NCI-H510A (cell line): ENCODE results near the gene CAPN13.

Source experiments
- DNase-seq: peaks from one replicate; lab custom pipeline; 2025; lab: John Stamatoyannopoulos, UW

CAPN13 gene

DNA sequence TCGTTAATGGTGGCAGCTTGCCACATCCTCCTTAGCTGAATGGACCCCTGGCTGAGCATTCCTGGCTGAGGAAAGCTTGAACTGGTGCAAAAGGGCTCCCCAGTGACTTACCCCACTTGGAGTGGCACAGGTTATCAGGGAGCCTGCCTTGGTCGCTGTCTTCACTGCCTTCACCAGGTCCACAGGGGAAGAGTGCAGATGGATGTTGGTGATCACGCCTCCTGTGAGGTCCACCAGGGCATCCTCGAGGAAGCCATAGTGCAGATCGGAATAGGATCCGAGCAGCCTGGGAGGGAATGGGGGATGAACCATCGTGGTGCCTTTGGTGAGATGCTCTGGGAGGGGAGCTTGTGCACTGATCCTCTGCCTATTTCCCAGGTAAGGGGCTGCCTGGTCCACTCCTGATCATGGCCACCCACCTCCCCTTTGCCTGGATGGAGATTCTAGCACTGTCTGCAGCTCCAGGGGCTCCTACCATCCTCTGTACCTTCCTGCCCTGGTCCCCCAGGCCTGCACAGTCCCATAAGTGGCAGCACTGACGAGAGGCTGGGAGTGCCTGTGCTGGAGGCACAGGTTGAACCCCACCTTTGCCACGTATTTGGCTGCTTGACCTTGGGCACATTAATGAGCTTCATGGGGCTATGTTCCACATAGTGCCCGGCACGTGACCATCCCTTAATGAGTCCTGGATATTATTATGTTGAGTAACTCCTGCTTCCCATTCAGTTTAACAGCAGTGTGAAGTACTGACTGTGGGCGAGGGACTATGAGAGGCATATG lies 43.0 kb downstream of the CAPN13 start:
- DNase-seq = no peak

DNA sequence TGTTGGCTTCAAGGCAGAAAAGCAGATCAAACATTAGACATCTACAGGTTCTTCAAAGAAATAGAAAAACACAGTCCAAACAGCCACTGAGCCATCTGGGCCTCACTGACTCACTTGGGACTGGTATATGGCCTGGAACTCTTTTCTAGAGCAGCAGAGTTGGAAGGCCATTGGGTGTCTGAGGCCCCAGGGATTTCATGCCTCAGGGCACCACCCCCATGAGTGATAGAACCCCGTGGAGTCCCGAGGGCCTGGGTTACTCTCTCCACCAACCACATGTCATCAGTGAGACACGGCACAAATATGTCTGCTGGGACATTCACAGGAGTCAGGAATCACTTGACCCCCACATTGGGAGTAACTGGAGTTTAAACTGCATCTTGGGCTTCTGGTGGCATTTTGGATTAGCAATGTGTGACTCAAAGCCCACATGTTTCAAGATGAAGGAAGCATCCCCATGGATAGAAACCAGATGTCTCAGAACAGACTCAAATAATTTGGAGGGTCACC lies 44.0 kb downstream of the CAPN13 start:
- DNase-seq = no peak

DNA sequence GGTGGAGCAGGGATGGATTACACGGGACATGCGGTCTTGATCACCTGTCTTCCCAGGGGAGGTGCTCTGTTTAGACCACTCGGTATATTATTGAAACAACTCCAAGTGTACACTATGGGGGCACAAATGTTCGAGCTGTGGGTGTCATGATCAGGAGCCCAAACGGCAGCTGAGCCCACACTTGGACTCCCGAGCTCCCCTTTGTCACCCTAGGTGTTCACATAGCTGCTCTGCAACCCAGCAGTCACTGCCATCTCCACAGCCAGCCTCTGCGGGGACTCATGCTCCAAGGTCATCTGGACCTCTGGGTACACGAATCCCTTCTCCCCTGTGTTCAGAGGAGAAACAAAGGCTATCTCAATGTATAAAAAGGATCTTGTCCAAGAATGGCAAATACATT lies 46.0 kb downstream of the CAPN13 start:
- no peak for DNase-seq

DNA sequence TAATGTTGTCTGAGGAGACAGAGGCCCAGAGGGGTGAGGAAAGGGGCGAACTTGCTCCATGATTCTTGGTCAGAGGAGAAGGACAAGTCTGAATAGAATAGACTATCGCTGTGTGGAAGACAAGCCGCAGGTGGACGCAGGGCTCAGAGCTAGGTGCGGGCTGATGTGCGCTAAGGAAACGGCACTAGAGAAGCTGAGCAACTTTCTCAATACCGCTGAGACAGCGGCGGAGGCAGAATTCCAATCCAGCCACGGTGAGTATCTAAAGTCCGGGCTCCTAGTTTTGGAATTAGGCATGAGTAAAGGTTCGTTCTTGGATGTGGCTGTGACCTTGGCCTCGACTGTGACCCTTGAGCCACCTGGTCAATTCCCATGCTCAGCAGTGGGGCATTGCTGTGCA lies 47.8 kb downstream of the CAPN13 start:
- DNase-seq = no peak

DNA sequence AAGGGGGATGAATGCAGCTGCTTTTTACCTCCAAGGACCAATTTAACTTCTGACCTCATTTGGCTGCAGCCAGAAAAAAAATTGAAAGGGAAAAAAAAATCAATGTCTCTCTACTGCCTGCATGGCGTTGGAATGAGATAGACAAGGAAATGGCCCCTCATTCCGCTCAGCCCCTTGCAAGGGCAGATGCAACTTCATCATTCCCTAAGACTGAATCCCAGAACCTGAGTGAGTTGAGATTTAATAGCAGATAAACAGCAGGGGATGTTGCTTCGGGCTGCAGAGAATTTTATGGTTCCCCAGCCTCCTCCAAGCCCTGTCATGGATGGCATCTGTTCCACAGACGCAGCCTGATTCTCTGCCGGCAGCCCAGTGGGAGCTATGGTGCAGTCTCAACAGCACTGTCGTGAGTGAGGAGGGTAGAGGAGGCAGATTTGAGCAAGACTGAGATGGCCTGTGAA lies 49.0 kb downstream of the CAPN13 start:
- no peak for DNase-seq

DNA sequence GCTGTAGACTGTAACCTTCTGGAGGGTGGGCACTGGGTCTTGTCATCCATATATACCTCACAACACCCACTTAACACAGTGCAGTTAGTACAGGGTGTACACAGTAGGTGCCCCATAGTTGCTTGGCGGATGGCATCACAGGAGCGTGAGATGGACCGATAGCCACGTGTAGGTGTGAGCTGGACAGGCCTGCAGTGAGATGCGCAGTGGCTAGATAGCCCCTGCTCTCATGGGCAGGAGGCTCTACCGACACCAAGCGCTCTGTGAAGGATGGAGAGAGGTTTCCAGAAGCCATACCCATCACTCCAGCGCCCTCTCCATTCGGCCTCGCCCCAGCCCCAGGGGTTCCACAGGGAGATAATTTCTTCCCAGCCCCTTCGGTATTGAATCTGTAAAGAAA lies 49.5 kb downstream of the CAPN13 start:
- DNase-seq = no peak

DNA sequence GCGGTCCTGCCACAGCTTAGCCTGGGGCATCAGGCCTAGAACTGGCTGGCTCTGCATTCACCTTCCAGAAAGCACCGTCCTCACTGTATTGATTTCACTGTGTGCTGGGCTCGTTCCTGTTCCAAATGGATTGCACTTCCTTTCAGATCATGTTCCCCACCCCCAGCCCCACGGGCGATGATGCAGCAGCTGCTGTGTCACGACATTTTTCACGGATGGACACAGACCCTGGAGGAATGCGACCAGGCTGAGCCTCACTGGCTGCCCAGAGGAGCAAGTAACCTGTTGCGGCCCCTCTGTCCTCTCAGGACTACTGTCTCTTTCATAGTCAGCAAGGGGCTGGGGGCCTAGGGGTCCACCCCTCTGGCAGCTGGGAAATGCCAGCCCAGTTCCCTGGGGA lies 50.3 kb downstream of the CAPN13 start:
- no peak for DNase-seq

DNA sequence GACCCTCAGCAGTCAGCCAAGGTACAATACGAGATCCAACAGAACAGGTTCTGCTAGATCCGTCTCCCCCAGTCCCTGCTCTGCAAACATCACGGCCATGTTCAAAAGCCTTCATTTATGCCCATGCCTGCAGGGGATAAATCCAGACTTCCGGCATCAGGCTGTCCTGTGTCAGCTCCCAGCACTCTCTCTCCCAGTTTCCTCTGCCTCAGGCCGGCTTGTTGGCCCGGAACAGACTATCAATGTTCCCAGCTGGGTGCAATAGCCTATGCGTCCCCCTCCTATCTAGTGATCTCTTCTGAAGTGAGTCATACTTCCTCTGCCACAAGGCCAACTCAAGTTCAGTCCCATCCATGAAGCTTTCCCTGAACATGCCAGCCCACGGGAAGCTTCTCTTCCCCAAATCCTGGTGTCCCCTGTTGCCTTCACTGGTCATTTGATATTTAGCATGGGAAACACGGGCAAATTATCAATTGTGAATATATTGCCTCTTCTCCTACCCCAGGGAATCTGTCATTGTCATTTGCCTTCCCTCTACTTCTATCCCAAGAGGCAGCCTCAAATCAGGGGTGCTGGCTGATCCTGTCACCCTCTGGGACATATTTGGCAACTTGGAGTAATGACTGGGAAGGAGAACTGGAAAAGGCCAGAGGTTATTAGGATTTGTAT lies 51.1 kb downstream of the CAPN13 start:
- no peak for DNase-seq

DNA sequence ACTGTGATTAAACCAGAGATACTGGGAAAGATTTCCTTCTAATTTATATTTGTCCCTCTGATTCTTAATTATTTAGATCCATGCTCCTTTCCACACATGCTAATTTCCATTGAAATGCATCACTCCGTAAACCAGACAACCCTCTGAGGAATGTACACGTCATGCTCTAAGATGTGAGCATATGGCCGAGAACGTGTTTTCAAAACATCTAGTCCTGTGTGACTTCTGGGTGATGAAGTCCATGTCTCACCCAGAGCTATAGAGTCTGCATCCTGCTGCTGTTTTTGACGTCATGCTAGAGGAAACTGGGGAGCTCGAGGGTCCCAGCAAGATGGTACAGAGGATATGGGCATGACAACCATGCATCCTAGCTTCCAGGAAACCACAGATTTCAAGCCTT lies 53.6 kb downstream of the CAPN13 start:
- no peak for DNase-seq

DNA sequence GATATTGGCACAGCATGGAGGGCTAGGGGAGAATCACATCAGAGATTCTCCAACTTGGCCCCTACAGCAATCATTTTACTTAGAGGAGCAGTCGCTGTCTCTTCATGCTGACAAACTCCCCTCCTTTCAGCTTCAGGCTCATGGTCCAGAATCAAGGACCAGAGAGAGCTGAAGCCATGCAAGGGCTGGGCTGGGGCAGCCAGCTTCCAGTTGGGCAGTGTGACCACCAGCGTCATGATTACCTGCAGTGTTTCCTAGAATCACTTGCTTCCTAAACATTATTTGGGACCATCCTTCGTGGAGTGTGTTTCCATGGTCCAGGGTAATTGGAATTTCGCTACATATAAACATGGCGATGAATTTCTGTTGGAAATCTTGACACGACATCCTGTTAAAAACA lies 54.4 kb downstream of the CAPN13 start:
- no peak for DNase-seq

DNA sequence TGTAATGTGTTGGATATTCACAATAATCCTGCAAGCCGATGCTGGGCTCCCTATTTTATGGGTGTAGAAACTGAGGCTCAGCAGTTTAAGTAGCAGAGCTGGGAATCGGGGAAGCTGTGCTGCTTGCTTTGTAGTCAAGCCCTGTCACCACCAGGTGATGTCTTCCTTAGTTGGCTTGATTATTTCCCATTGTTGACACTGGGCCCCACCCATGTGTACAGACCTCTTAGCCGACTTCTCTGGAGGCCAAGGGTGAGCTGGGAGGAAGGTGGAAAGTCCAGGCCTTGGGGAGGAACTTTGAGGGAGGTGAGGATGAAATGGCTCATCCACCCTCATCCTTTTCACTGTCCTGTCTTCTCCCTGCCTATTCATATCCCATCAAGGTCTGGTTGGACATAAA lies 60.0 kb downstream of the CAPN13 start:
- DNase-seq = no peak

DNA sequence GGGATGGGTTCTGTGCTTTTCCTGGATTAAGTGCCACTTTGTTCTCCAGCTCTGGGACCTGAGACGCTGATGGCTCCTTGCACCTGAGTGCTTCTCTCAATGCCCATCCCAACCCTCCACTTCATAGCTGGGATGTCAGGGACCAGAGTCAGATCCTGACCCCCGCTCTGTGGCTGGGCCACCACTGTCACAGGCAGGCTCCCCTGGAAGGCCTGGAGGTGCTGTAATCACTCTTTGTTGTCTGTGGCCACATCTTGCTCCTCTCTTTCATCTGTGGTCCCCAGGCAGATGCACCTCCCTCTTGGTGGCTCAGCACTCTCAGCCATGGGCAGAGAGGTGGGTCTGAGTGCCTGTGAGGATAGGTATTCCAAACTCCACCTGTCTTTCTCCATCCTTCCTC lies 62.4 kb downstream of the CAPN13 start:
- no peak for DNase-seq

DNA sequence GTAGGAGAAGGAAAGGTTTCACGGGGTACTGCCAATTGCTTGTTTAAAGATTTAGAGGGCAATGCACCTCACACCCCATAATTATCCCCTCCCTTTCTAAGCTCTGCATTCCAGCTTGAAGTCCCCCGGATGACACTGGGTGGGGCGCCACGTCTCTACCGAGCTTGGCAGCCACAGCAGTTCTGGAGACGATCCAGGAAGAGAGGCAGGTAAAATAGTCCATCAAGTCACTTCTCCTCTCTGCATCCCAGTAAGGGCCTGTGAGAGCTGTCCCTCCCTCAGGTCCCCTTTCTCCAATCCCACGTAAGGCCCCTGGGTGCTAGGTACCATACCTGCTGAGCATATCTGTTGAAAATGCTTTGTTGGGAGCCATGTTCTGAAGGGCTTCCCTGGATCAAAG lies 65.7 kb downstream of the CAPN13 start:
- DNase-seq = no peak

DNA sequence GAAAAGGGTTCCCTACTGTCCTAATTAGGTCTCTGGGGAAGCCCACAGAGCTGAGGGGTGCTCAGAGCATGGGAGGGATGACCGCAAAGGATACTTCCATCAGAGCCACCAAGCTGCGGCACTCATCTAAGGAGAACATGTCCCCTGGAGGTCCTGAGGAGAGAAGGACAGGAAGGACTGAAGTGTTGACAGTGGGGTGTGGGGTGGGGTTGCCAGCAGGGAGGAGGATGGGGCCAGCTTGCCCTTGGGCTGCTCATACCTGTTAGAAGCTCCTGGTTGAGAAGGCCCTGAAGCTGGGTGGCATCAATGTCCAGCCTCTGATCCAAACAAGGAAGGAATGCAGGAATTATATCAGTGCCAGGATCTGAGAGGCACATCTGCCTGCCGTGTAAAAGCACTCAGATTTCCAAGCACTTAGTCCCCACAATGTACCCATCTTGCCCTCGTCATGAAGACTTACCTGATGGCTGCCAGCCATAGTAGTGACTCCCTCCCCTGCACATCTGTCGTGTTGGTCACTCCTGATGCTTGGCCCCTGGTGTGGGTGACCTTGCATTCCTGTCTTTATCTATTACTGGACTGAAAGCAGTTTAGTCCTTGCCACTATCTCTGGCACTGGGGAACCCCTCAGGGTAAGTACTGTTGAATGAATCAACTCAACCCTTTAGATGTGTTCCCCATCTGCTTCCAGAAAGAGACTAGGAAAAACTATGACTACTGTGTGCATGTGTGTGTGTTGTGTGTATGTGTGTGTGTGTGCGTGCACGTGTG lies 68.9 kb downstream of the CAPN13 start:
- DNase-seq = no peak

DNA sequence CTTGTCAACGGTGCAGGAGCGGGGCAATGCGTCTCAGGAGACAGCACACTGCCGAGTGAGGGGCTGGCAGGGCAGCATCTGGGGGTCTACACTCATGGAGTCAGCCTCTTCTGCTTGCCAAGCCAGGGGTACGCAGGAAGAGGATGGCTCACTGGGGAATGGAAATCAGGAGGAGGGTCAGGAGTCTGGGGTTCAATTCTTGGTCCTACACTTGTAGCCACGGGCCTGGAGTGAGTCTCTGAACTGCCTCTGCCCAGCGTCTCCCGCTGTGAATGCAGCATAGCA lies 70.0 kb downstream of the CAPN13 start:
- DNase-seq = no peak

DNA sequence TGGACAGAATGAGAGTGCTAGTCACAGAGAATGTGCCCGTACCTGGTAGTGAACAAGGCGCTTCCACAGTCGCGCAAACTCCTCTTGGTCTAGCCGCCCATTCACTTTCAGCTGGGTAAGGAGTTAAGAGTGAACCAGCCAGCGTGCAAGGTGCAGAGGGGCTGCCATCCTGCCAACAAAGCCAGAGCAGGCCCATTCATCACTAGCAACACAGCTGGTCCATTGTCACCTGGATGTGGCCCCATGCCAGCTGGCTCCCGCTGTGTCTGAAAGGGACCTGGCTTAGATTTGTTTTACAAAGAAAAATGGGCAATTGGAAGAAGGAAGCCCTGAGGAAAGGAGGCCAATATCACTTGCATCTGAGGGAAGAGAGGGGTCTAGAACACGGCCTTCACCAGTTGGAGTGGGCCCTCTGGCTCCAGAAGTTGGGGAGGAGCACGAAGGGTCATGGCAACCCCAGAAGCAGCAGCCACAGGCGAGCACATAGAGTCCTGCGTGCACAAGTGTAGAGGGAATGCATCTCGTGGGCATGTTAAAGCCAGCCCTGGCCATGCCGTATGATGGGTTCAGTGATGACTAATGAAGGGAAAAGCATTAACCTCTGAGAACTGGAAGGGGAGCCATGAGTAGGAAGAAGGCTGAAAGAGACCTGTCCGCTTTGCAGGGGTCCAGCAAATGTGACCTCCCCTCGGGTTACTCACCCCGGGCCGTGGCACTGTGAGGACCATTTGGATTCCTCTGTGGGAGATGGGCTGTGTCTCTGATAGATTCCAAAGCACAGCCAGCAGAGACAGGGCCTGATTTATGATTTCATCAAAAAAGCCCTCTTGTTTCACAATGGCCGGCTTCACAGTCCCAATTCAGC lies 70.6 kb downstream of the CAPN13 start:
- no peak for DNase-seq

DNA sequence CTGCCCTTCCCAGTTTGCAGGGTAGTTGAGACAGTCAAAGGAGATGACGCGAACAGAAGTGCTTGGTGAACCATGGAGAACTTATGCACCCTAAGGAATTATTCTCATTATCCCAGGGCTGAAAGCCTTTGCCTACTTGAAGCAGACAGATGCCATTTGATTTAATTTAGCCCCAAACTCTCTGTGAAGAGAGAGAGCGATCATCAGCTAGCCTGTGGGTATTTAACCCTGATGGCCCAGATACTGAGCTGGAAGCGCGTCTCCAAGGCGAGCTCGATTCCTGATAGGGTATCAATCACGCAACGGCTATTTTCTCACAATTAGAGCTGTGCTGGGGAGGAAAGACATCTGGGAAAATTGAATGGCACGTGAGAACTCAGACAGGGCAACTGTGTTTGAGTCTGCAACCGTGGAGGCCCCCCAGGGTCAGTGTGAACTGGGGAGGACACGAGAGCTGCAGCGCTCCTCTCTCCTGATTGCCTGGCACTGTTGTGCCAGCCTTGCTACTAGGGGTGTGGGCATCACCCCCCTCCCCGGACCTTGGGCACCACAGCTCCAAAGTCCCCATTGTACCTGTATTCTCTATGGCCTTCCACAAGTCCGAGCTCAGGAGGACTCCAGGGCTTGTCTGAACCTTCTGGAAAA lies 73.2 kb downstream of the CAPN13 start:
- DNase-seq = no peak

DNA sequence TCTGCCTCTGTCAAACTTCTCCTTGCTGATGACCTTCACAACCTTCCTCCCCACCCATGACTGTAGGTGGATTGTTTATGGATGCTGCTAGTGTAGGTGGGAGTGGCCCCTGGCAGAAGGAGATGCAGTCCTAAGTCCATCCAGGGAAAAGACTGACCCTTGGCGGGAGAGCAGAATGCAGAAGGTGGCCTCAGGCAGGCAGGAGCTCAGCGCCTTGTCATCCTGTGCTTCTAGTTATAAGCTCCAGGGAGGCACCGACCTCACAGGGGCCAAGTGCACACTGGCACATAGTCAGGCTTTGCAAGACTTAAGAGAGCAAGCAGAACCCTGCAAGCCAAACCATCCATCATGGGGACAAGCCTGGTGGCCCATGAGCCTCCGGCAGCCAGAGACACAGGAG lies 74.4 kb downstream of the CAPN13 start:
- no peak for DNase-seq

DNA sequence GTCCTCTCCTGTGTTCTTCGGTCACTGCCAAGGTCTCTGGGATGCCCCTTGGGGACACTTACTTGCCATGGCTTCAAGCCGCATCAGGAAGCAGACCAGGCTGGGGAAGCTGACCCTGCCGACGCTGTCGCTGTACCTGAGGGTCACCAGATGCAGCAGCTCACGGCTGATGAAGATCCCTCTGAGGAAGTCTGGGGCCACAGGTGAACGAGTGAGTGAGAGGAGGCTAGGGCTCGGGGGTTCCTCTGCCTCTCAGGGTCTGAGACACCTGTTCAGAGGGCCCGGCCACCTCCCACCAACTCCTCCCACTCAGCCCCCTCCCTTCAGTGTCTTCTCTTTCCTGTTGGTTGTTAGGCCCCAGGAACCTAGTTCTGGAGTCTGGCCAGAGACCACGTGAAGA lies 74.9 kb downstream of the CAPN13 start:
- no peak for DNase-seq

DNA sequence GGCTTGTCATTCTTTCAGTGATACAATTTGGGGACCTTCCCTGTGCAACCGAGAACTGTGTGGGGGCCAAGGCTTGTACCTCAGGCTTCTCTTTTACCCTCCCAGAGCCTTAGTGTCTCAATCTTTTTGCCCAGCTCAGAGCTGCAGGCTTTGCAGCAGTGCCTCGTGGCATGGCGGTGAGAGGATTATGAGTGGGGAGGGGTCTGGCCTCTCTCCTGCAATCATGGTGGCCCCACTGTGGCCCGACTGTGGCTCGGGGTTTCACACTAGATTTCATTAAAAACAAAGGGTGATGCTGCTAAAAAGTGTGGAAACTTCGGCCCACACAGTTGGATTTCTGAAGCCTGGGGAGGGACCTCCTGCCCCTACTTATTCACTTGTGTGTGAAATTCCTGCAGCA lies 75.5 kb downstream of the CAPN13 start:
- no peak for DNase-seq
